ENCODE results near the gene ARHGAP15. TPM values are rescaled to one million over a fixed set of nuclear protein-coding genes. Genes with fewer than 3 reads are reported as not detected.

ARHGAP15 gene
- total and polyA plus RNA-seq, 5 donors from 2014 or later, result 242 to 285 (median 260) TPM

DNA sequence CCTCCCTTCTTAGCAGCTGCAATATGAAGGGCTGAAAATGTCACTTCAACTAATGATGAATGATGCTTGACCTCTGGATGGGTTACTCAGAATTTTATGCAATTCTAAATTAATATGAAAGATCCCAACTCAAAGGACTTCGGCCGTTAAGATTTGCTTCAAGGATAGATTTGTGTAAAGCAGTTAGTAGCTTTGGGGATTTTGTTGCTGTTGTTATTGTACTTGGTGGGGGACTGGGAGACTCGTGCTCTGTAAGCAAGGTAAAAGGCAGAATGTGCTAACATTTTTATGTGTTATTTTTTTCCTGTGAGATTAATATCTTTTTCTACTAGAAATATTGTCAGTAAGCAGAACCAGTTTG, 478.8 kb downstream of the ARHGAP15 start:
- no peaks in the 10 kb centered on the region for H3K27me3 Mint-ChIP-seq
- Histone ChIP-seq H3K4me1 (ENCODE audit: control insufficient read depth, insufficient read depth, low read length, poor library complexity, severe bottlenecking) (no peaks in the 10 kb centered on the region), H3K4me3 (ENCODE audit: low read depth, low read length) (no peak overlapping the region), H3K9me3 (ENCODE audit: control insufficient read depth in 2 of 2, low read length in 2 of 2) (no peaks in the 10 kb centered on the region), H3K36me3 (ENCODE audit: control insufficient read depth, insufficient read depth, low read length) (peaks cover 16% of the 10 kb centered on the region), H3K27ac (ENCODE audit: insufficient read depth, low read length, poor library complexity, severe bottlenecking) (no peak overlapping the region), H3K27me3 (ENCODE audit: control insufficient read depth, insufficient read depth, low read length) (no peaks in the 10 kb centered on the region)
- H3K9me3 Mint-ChIP-seq, result peaks cover 0 to 4% (median 0%) of the 10 kb centered on the region in 7 donors
- H3K4me1 Mint-ChIP-seq, result peaks cover 10 to 29% (median 23%) of the 10 kb centered on the region in 4 donors
- H3K36me3 Mint-ChIP-seq, result peaks cover 36% of the 10 kb centered on the region
- DNase-seq (no peak), ATAC-seq (ENCODE audit: low read depth in 2 of 2) (no peak)
- no peak overlapping the region for H3K4me3 Mint-ChIP-seq
- H3K27ac Mint-ChIP-seq, result peak overlapping the region in 2 of 3 donors; percentile 5 to 34

DNA sequence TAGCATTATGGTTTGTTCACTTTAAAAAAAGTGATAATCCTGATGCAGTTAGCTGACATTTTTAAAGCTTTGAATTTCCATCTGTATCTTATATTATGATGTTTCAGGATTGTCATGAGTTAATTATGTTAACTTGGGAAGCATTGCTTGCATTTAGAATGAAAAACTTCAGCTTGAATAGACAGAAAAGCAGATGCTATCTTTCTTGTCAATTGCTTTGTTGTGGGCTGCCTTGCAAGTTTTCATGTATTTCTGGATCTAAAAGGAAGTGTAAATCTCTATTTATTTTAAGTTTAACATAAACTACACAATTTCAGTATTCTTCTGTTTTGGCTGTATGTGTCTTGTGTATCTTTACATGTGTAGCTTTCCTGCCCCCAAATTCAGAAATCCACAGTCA, 479.5 kb downstream of the ARHGAP15 start:
- H3K9me3 Mint-ChIP-seq, result peaks cover 0 to 4% (median 0%) of the 10 kb centered on the region in 7 donors
- H3K4me1 Mint-ChIP-seq, result peaks cover 12 to 31% (median 25%) of the 10 kb centered on the region in 4 donors
- H3K36me3 Mint-ChIP-seq, result peaks cover 40% of the 10 kb centered on the region
- no peak overlapping the region for H3K4me3 Mint-ChIP-seq
- Histone ChIP-seq H3K4me3 (ENCODE audit: low read depth, low read length) (no peak overlapping the region), H3K9me3 (ENCODE audit: control insufficient read depth in 2 of 2, low read length in 2 of 2) (no peaks in the 10 kb centered on the region), H3K36me3 (ENCODE audit: control insufficient read depth, insufficient read depth, low read length) (peaks cover 16% of the 10 kb centered on the region), H3K27ac (ENCODE audit: insufficient read depth, low read length, poor library complexity, severe bottlenecking) (no peak overlapping the region), H3K27me3 (ENCODE audit: control insufficient read depth, insufficient read depth, low read length) (no peaks in the 10 kb centered on the region), H3K4me1 (ENCODE audit: control insufficient read depth, insufficient read depth, low read length, poor library complexity, severe bottlenecking) (no peaks in the 10 kb centered on the region)
- ATAC-seq (ENCODE audit: low read depth in 2 of 2) (no peak), DNase-seq (no peak)
- H3K27ac Mint-ChIP-seq, result no peak overlapping the region
- H3K27me3 Mint-ChIP-seq, result no peaks in the 10 kb centered on the region

DNA sequence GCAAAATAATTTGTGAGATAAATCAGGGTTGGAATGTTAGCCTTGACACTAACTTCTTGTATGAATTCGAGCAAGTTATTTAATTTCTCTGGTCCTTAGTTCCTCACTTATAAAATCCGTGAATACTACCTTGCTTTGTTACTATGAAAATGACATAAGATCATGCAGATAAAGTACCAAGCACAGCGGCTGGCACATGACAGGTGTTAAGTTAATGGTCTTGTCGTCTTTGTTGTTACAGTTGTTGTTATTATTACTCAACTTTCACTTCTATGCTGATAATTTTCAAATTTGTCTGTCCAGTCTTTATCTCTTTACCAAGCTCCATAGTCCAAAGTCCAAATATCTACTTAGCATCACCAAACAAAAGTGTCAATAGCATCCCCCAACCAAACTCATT, 482.1 kb downstream of the ARHGAP15 start:
- Histone ChIP-seq H3K27me3 (ENCODE audit: control insufficient read depth, insufficient read depth, low read length) (no peaks in the 10 kb centered on the region), H3K4me1 (ENCODE audit: control insufficient read depth, insufficient read depth, low read length, poor library complexity, severe bottlenecking) (no peaks in the 10 kb centered on the region), H3K4me3 (ENCODE audit: low read depth, low read length) (no peak overlapping the region), H3K36me3 (ENCODE audit: control insufficient read depth, insufficient read depth, low read length) (peaks cover 15% of the 10 kb centered on the region), H3K27ac (ENCODE audit: insufficient read depth, low read length, poor library complexity, severe bottlenecking) (no peak overlapping the region), H3K9me3 (ENCODE audit: control insufficient read depth in 2 of 2, low read length in 2 of 2) (no peaks in the 10 kb centered on the region)
- no peak overlapping the region for H3K27ac Mint-ChIP-seq
- peaks cover 0 to 4% (median 0%) of the 10 kb centered on the region in 7 donors for H3K9me3 Mint-ChIP-seq
- ATAC-seq (ENCODE audit: low read depth in 2 of 2) (no peak), DNase-seq (no peak)
- H3K27me3 Mint-ChIP-seq, result no peaks in the 10 kb centered on the region
- no peak overlapping the region for H3K4me3 Mint-ChIP-seq
- peaks cover 51% of the 10 kb centered on the region for H3K36me3 Mint-ChIP-seq
- peaks cover 31 to 45% (median 37%) of the 10 kb centered on the region in 4 donors for H3K4me1 Mint-ChIP-seq

DNA sequence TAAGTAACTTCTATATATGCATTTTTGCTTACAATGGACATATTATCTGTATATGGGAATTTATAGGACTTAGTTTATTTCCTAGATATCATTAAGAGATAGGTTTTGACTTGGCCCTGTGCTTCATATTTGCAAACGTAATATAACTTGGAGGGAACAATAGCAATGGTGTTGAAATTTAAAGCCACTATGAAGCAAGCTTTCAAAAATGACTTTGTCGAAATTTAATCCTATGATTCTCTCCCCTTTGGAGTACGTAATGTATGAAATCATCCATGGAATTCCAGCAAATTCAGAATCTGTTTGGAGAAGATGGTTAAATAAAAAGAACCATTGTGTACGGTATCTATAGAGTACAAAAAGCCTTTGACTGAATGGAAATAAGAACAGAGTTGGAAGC, 486.3 kb downstream of the ARHGAP15 start:
- Mint-ChIP-seq H3K27me3 (no peaks in the 10 kb centered on the region), H3K4me3 (no peak overlapping the region), H3K9me3 (peaks cover 0 to 1% (median 0%) of the 10 kb centered on the region in 7 donors), H3K4me1 (peaks cover 26 to 42% (median 34%) of the 10 kb centered on the region in 4 donors), H3K27ac (no peak overlapping the region), H3K36me3 (peaks cover 32% of the 10 kb centered on the region)
- Histone ChIP-seq H3K27ac (ENCODE audit: insufficient read depth, low read length, poor library complexity, severe bottlenecking) (no peak overlapping the region), H3K4me3 (ENCODE audit: low read depth, low read length) (no peak overlapping the region), H3K36me3 (ENCODE audit: control insufficient read depth, insufficient read depth, low read length) (peaks cover 14% of the 10 kb centered on the region), H3K9me3 (ENCODE audit: control insufficient read depth in 2 of 2, low read length in 2 of 2) (no peaks in the 10 kb centered on the region), H3K27me3 (ENCODE audit: control insufficient read depth, insufficient read depth, low read length) (no peaks in the 10 kb centered on the region), H3K4me1 (ENCODE audit: control insufficient read depth, insufficient read depth, low read length, poor library complexity, severe bottlenecking) (no peaks in the 10 kb centered on the region)
- DNase-seq (no peak), ATAC-seq (ENCODE audit: low read depth in 2 of 2) (no peak)

DNA sequence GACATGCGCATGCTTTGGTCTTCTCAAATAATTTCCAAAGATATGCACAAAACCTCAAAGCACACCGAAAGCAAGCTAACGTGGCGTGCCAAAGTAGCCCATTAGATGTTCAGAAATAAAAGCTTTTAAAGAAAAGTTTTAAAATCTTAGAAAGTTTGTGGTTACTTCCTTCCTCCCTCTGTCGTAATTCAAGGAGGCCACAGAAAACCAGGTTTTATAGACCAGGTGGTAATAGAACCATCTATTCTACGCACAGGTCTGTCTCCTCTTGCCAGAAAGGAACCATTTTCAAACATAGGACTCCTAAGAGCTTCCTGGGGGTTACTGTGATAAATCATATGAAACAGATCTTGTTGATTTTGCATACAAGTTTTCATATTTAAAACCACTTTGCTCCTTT, 487.2 kb downstream of the ARHGAP15 start:
- no peak for ATAC-seq (ENCODE audit: low read depth in 2 of 2)
- no peak for DNase-seq
- Mint-ChIP-seq H3K36me3 (peaks cover 28% of the 10 kb centered on the region), H3K27me3 (no peaks in the 10 kb centered on the region), H3K27ac (peak overlapping the region in 1 of 3 donors; percentile 21), H3K4me1 (peaks cover 24 to 42% (median 30%) of the 10 kb centered on the region in 4 donors), H3K9me3 (peaks cover 0 to 1% (median 0%) of the 10 kb centered on the region in 7 donors), H3K4me3 (no peak overlapping the region)
- no peak overlapping the region for H3K27ac ChIP-seq (ENCODE audit: insufficient read depth, low read length, poor library complexity, severe bottlenecking)
- peaks cover 14% of the 10 kb centered on the region for H3K36me3 ChIP-seq (ENCODE audit: control insufficient read depth, insufficient read depth, low read length)
- H3K9me3 ChIP-seq (ENCODE audit: control insufficient read depth in 2 of 2, low read length in 2 of 2), result no peaks in the 10 kb centered on the region
- no peaks in the 10 kb centered on the region for H3K27me3 ChIP-seq (ENCODE audit: control insufficient read depth, insufficient read depth, low read length)
- H3K4me1 ChIP-seq (ENCODE audit: control insufficient read depth, insufficient read depth, low read length, poor library complexity, severe bottlenecking), result no peaks in the 10 kb centered on the region
- no peak overlapping the region for H3K4me3 ChIP-seq (ENCODE audit: low read depth, low read length)

DNA sequence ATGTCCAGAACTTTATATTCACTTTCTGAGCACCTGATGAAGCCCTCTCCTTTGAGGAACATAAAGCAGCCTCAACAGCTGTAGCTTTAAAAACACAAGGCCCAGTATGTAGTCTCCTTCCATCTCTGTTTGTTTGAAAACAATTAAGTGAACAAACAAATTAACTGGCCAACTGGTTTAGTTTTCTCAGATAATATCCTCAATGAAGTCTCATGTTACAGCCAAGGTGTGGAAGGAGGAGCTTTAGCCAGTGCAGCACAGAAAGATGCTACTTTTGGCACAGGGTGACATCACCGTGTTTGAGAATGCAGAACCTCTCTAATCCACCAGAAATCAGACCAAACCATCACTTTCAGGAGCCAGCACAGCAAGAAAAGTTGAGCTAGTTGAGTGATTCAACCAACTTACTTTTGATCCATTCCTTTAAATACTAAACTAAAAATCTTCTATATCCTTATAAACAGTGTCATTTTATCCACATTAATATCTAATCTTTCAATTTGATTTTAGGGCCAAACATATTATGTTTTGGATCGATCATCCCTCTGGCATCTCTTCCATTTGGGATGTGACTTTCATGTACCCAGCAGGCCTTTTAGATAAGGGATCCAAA, 488.7 kb downstream of the ARHGAP15 start:
- Mint-ChIP-seq H3K4me3 (no peak overlapping the region), H3K36me3 (peaks cover 23% of the 10 kb centered on the region), H3K27ac (peak overlapping the region in 1 of 3 donors; percentile 53), H3K27me3 (no peaks in the 10 kb centered on the region), H3K4me1 (peaks cover 17 to 42% (median 29%) of the 10 kb centered on the region in 4 donors), H3K9me3 (no peaks in the 10 kb centered on the region)
- DNase-seq (no peak), ATAC-seq (ENCODE audit: low read depth in 2 of 2) (no peak)
- Histone ChIP-seq H3K27ac (ENCODE audit: insufficient read depth, low read length, poor library complexity, severe bottlenecking) (no peak overlapping the region), H3K4me3 (ENCODE audit: low read depth, low read length) (no peak overlapping the region), H3K9me3 (ENCODE audit: control insufficient read depth in 2 of 2, low read length in 2 of 2) (no peaks in the 10 kb centered on the region), H3K27me3 (ENCODE audit: control insufficient read depth, insufficient read depth, low read length) (no peaks in the 10 kb centered on the region), H3K36me3 (ENCODE audit: control insufficient read depth, insufficient read depth, low read length) (peaks cover 13% of the 10 kb centered on the region), H3K4me1 (ENCODE audit: control insufficient read depth, insufficient read depth, low read length, poor library complexity, severe bottlenecking) (no peaks in the 10 kb centered on the region)

DNA sequence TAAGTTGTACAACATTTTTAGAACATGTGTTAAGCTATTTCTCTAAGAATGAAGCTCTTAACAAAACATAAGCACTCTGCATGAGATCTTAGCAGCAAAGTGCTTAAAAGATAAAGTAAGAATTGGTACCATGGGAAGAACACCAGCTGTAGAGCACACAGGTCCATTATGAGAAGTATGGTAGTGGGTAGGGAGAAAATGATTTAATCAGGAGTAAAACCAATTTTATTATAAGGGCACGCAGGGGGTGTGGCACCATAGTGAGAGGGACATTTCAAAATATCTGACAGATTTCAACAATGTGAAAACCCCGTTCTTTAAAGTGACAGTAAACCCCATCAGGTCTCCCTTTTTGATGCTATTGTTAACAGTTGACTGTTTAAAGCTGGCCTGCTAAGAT, 492.9 kb downstream of the ARHGAP15 start:
- DNase-seq, result no peak
- peaks cover 50% of the 10 kb centered on the region for H3K36me3 Mint-ChIP-seq
- peaks cover 53% of the 10 kb centered on the region for H3K36me3 ChIP-seq (ENCODE audit: control insufficient read depth, insufficient read depth, low read length)
- H3K27me3 ChIP-seq (ENCODE audit: control insufficient read depth, insufficient read depth, low read length), result no peaks in the 10 kb centered on the region
- no peak for ATAC-seq (ENCODE audit: low read depth in 2 of 2)
- H3K4me1 ChIP-seq (ENCODE audit: control insufficient read depth, insufficient read depth, low read length, poor library complexity, severe bottlenecking), result no peaks in the 10 kb centered on the region
- H3K27ac Mint-ChIP-seq, result no peak overlapping the region
- peaks cover 0 to 6% (median 0%) of the 10 kb centered on the region in 7 donors for H3K9me3 Mint-ChIP-seq
- H3K4me1 Mint-ChIP-seq, result peaks cover 3 to 9% (median 8%) of the 10 kb centered on the region in 4 donors
- H3K4me3 Mint-ChIP-seq, result no peak overlapping the region
- H3K4me3 ChIP-seq (ENCODE audit: low read depth, low read length), result no peak overlapping the region
- no peaks in the 10 kb centered on the region for H3K27me3 Mint-ChIP-seq
- H3K9me3 ChIP-seq (ENCODE audit: control insufficient read depth in 2 of 2, low read length in 2 of 2), result no peaks in the 10 kb centered on the region
- no peak overlapping the region for H3K27ac ChIP-seq (ENCODE audit: insufficient read depth, low read length, poor library complexity, severe bottlenecking)

All from CD4-positive, CD25-positive, alpha-beta regulatory T cell (primary cell).